GM12878 (cell line): ENCODE measurements around the gene RPS6KA2. TPM values are rescaled to one million over a fixed set of nuclear protein-coding genes. Genes with fewer than 3 reads are reported as not detected.

ENCODE experiments used
- ATAC-seq: fragments of 200-7000 bp; cut with Tn5 transposase; 3 replicates; pipeline ENCODE4 v1.9.1; 2020; ENCODE audit warnings: mild to moderate bottlenecking, moderate library complexity
- BruUV-seq: library from RNA; stranded (reverse); fragments of 400-500 nt; replicated peaks from 2 replicates; lab custom pipeline; 2021; lab: Mats Ljungman, UMichigan
- CTCF ChIA-PET: fragments of 300-600 bp; sonication (Branson Sonifier 250); formaldehyde crosslinking; extraction: SDS; loops from one replicate; lab custom pipeline; 2021; ENCODE audit warnings: inconsistent platforms; lab: Yijun Ruan, JAX
- POLR2A ChIA-PET: fragments of 350-600 bp; formaldehyde crosslinking; extraction: SDS; loops from one replicate; lab custom pipeline; 2021; ENCODE audit warnings: inconsistent platforms; lab: Charles Lee
- RAD21 ChIA-PET: fragments of 300-600 bp; sonication (Branson Sonifier 250); formaldehyde crosslinking; loops from one replicate; lab custom pipeline; 2023; ENCODE audit warnings: antibody characterized with exemption; ENCODE audit not compliant: unreplicated experiment; lab: Charles Lee
- SMC1A ChIA-PET: fragments of 300-600 bp; sonication (Branson Sonifier 250); formaldehyde crosslinking; loops from one replicate; lab custom pipeline; 2023; ENCODE audit not compliant: unreplicated experiment, uncharacterized antibody; lab: Charles Lee
- DNase-seq: peaks from one replicate; pipeline ENCODE4 v3.0.0-alpha.2; 2011; ENCODE audit warnings: low read depth, low spot score
- FAIRE-seq: peaks from 3 replicates; lab custom pipeline; 2011; peaks lifted over from hg19 to GRCh38; lab: Jason Lieb, UNC
- H2AFZ ChIP-seq: 2 replicates; pipeline ENCODE4 v1.6.0; 2011; ENCODE audit warnings: low read depth, low read length, control low read depth; ENCODE audit not compliant: control insufficient read depth
- H3K27ac ChIP-seq: 2 replicates; pipeline ENCODE4 v1.5.1; 2011; ENCODE audit warnings: control low read depth; ENCODE audit not compliant: control insufficient read depth, insufficient read depth
- H3K27me3 ChIP-seq, 2 experiments: replicated peaks in 1 of 2; 2 replicates each; pipeline versions ENCODE4 v1.6.0 to v1.6.1; 2011; ENCODE audit warnings: low read length in 1 of 2; ENCODE audit not compliant: control insufficient read depth in 2 of 2, insufficient read depth in 2 of 2
- H3K36me3 ChIP-seq, 2 experiments: 2 replicates each; pipeline ENCODE4 v1.5.1; 2011; ENCODE audit warnings: low read length in 1 of 2; ENCODE audit not compliant: control insufficient read depth in 2 of 2, insufficient read depth in 2 of 2
- H3K4me1 ChIP-seq: 2 replicates; pipeline ENCODE4 v1.6.1; 2011; ENCODE audit warnings: mild to moderate bottlenecking, low read length, moderate library complexity, mixed read lengths; ENCODE audit not compliant: control insufficient read depth, insufficient read depth
- H3K4me2 ChIP-seq: 2 replicates; pipeline ENCODE4 v1.6.0; 2011; ENCODE audit warnings: control low read depth; ENCODE audit not compliant: control insufficient read depth, insufficient read depth
- H3K4me3 ChIP-seq: fragments of 200-600 bp; sonication (generic); 2 replicates; pipeline ENCODE4 v1.5.1; 2016
- H3K79me2 ChIP-seq: 2 replicates; pipeline ENCODE4 v1.6.0; 2011; ENCODE audit warnings: low read length; ENCODE audit not compliant: control insufficient read depth, insufficient read depth
- H3K9ac ChIP-seq: 2 replicates; pipeline ENCODE4 v1.8.0; 2011; ENCODE audit warnings: low read length, control low read depth, mixed read lengths; ENCODE audit not compliant: control insufficient read depth, insufficient read depth
- H3K9me3 ChIP-seq: replicated peaks from 3 replicates; pipeline ENCODE4 v1.5.1; 2011; ENCODE audit warnings: mild to moderate bottlenecking, low read length; ENCODE audit not compliant: control insufficient read depth, insufficient read depth
- H4K20me1 ChIP-seq: 2 replicates; pipeline ENCODE4 v1.6.0; 2011; ENCODE audit not compliant: control insufficient read depth, insufficient read depth
- BACH1 ChIP-seq: fragments of 450-650 bp; IDR thresholded peaks from 2 replicates; pipeline ENCODE4 v1.6.1; 2017; ENCODE audit warnings: mild to moderate bottlenecking, borderline replicate concordance
- CBX5 ChIP-seq: sonication (generic); IDR thresholded peaks from 2 replicates; pipeline ENCODE4 v1.6.1; 2016; ENCODE audit warnings: low read depth, moderate library complexity, mild to moderate bottlenecking, inconsistent platforms
- KAT2A ChIP-seq: conservative IDR thresholded peaks from 2 replicates; pipeline ENCODE4 v1.6.1; 2011; ENCODE audit warnings: low read depth, low read length; ENCODE audit not compliant: control insufficient read depth
- NFXL1 ChIP-seq: fragments of 450-650 bp; IDR thresholded peaks from 2 replicates; pipeline ENCODE4 v1.6.1; 2017; ENCODE audit warnings: antibody characterized with exemption, mild to moderate bottlenecking, borderline replicate concordance
- POLR2AphosphoS5 ChIP-seq: IDR thresholded peaks from 2 replicates; pipeline ENCODE4 v1.6.1; 2011; ENCODE audit warnings: mild to moderate bottlenecking, low read length, inconsistent platforms
- RBBP5 ChIP-seq: fragments of 200-600 bp; sonication (generic); conservative IDR thresholded peaks from 2 replicates; pipeline ENCODE4 v1.6.1; 2016
- SMAD5 ChIP-seq: IDR thresholded peaks from 2 replicates; pipeline ENCODE4 v1.6.1; 2016; ENCODE audit warnings: antibody characterized with exemption, low read depth
- SMC3 ChIP-seq: IDR thresholded peaks from 2 replicates; pipeline ENCODE4 v1.6.1; 2011; ENCODE audit warnings: low read length, improper control_type of control experiment, borderline replicate concordance
- SREBF1 ChIP-seq: IDR thresholded peaks from 2 replicates; pipeline ENCODE4 v1.6.1; 2012; ENCODE audit warnings: mild to moderate bottlenecking, low read length
- TARDBP ChIP-seq: IDR thresholded peaks from 2 replicates; pipeline ENCODE4 v1.6.1; 2016; ENCODE audit warnings: borderline replicate concordance
- WGBS: methylation state at CpG from one replicate; pipeline ENCODE4 v1.1.6; 2016; ENCODE audit warnings: low lambda C conversion rate; ENCODE audit not compliant: insufficient replicate concordance, insufficient coverage; ENCODE audit errors: missing lambda C conversion rate; 5-methylcytosine and 5-hydroxymethylcytosine counted together
- in situ Hi-C: fragments of 300-500 bp; cut with MboI; formaldehyde crosslinking; loops from 9 replicates; pipeline ENCODE4 v1.14.3; 2018; ENCODE audit warnings: mixed read lengths
- intact Hi-C: fragments of 100-400 bp; cut with micrococcal nuclease; formaldehyde crosslinking; loops from one replicate; pipeline ENCODE4 v1.14.2; 2022; ENCODE audit not compliant: unreplicated experiment
- polyA plus RNA-seq, 11 experiments: library from polyadenylated mRNA; depleted of rRNA in 4 of 11; unstranded in 6 of 11; stranded (reverse) in 5 of 11; fragments of >200 nt; fragmentation: Nextera tagmentation in 4 of 11; fragmentation: Illumina TruSeq in 1 of 11; extraction: Ambion mirVana in 4 of 11; extraction: Trizol in 1 of 11; gene quantifications; 1 replicate in 1 of 11; 2 replicates in 10 of 11; pipeline versions ENCODE4 v1.2.1 to v1.2.3, GENCODE V29; 2011 to 2016; ENCODE audit warnings: inconsistent platforms in 2 of 11, missing spikeins in 2 of 11, low read depth in 1 of 11
- total RNA-seq, 4 experiments: library from RNA; depleted of rRNA in 3 of 4; stranded (reverse); fragments of >200 nt in 3 of 4; fragmentation: Illumina TruSeq in 1 of 4; extraction: Trizol in 1 of 4; gene quantifications; 2 replicates each; pipeline versions ENCODE4 v1.2.1 to v1.2.3, GENCODE V29; 2013 to 2021
- TF ChIP-seq, protein P1 (sequence below): fragments of 450-650 bp; IDR thresholded peaks from 2 replicates; pipeline ENCODE4 v1.6.1; 2018; ENCODE audit warnings: borderline replicate concordance, mild to moderate bottlenecking; ENCODE audit not compliant: partially characterized antibody
- TF ChIP-seq, protein P2 (sequence below): fragments of 450-650 bp; IDR thresholded peaks from 2 replicates; pipeline ENCODE4 v1.6.1; 2017; ENCODE audit warnings: mild to moderate bottlenecking, moderate library complexity

Gene RPS6KA2
- total and polyA plus RNA-seq, 10 of the 15 experiments (the other 5 are each of a cell fraction or from before 2014, with no cell fraction given), result 0.02 to 1.0 (median 0.22) TPM; not detected in 1

DNA sequence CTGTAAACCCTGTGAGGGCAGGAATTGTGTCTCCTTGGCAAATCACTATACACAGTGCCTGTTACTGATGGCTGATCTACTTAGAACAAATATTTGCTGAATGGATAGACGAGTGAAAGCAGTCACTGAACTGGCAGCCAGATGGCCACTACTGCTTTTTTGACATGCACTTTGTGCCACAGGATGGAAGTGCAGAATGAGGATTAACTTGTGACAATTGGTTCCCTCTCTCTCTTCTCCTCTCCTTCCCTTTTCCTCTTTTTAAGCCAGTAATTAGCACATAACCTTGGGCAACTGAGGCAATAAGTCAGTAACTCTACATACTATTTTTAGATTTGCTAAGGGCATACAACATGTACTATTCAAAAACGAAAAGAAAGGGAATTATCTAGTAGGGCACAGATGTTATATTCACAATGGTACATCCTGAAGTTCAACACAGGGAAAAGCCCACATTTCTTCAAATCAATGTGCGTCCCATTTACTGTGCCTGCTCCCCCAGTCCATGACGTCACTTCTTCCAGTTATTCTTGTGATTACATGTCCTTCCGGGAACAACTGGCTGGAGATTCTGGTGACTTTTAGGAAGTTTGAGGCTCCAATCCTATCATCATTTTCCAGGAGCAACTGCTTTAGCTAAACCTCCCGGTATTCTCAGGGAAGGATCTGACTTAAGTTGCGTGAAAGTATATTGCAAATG, 17.0 kb upstream of the RPS6KA2 start:
- RAD21 ChIA-PET, result no interaction called here
- SMC1A ChIA-PET, result no interaction called here
- TF ChIP-seq NFXL1, result no peak
- no peak for TF ChIP-seq RBBP5
- no peak for TF ChIP-seq SREBF1
- TF ChIP-seq, protein P1, sequence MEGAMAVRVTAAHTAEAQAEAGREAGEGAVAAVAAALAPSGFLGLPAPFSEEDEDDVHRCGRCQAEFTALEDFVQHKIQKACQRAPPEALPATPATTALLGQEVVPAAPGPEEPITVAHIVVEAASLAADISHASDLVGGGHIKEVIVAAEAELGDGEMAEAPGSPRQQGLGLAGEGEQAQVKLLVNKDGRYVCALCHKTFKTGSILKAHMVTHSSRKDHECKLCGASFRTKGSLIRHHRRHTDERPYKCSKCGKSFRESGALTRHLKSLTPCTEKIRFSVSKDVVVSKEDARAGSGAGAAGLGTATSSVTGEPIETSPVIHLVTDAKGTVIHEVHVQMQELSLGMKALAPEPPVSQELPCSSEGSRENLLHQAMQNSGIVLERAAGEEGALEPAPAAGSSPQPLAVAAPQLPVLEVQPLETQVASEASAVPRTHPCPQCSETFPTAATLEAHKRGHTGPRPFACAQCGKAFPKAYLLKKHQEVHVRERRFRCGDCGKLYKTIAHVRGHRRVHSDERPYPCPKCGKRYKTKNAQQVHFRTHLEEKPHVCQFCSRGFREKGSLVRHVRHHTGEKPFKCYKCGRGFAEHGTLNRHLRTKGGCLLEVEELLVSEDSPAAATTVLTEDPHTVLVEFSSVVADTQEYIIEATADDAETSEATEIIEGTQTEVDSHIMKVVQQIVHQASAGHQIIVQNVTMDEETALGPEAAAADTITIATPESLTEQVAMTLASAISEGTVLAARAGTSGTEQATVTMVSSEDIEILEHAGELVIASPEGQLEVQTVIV, result no peak
- TF ChIP-seq TARDBP, result no peak
- TF ChIP-seq KAT2A, result no peak
- no peak for TF ChIP-seq POLR2AphosphoS5
- TF ChIP-seq SMAD5, result no peak
- TF ChIP-seq BACH1, result no peak
- TF ChIP-seq, protein P2, sequence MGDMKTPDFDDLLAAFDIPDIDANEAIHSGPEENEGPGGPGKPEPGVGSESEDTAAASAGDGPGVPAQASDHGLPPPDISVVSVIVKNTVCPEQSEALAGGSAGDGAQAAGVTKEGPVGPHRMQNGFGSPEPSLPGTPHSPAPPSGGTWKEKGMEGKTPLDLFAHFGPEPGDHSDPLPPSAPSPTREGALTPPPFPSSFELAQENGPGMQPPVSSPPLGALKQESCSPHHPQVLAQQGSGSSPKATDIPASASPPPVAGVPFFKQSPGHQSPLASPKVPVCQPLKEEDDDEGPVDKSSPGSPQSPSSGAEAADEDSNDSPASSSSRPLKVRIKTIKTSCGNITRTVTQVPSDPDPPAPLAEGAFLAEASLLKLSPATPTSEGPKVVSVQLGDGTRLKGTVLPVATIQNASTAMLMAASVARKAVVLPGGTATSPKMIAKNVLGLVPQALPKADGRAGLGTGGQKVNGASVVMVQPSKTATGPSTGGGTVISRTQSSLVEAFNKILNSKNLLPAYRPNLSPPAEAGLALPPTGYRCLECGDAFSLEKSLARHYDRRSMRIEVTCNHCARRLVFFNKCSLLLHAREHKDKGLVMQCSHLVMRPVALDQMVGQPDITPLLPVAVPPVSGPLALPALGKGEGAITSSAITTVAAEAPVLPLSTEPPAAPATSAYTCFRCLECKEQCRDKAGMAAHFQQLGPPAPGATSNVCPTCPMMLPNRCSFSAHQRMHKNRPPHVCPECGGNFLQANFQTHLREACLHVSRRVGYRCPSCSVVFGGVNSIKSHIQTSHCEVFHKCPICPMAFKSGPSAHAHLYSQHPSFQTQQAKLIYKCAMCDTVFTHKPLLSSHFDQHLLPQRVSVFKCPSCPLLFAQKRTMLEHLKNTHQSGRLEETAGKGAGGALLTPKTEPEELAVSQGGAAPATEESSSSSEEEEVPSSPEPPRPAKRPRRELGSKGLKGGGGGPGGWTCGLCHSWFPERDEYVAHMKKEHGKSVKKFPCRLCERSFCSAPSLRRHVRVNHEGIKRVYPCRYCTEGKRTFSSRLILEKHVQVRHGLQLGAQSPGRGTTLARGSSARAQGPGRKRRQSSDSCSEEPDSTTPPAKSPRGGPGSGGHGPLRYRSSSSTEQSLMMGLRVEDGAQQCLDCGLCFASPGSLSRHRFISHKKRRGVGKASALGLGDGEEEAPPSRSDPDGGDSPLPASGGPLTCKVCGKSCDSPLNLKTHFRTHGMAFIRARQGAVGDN, result no peak
- no peak for TF ChIP-seq CBX5
- TF ChIP-seq SMC3, result no peak
- POLR2A ChIA-PET, result no interaction called here
- DNase-seq (no peak), ATAC-seq (no peak), FAIRE-seq (no peak)
- CTCF ChIA-PET, result no interaction called here
- H3K27me3 ChIP-seq, result 0 out of 4 replicates have a peak, but pooled peaks cover 0 to 4% of the 10 kb centered on the region in 2 experiments
- no peak overlapping the region for H3K4me2 ChIP-seq
- no peak overlapping the region for H3K27ac ChIP-seq
- no peaks in the 10 kb centered on the region for H4K20me1 ChIP-seq
- H3K4me3 ChIP-seq, result no peak overlapping the region
- intact Hi-C loops, result no loop called here
- H2AFZ ChIP-seq, result no peak overlapping the region
- H3K9me3 ChIP-seq, result no peaks in the 10 kb centered on the region
- WGBS, result 47% methylated on average over 7 of the region's 7 CpGs
- H3K36me3 ChIP-seq, result no peaks in the 10 kb centered on the region
- BruUV-seq, result no TSS peak
- no peak overlapping the region for H3K9ac ChIP-seq
- no peaks in the 10 kb centered on the region for H3K4me1 ChIP-seq
- in situ Hi-C loops, result no loop called here
- no peaks in the 10 kb centered on the region for H3K79me2 ChIP-seq
